ENCODE measurements around the gene DERL3. TPM values are rescaled to one million over a fixed set of nuclear protein-coding genes. Genes with fewer than 3 reads are reported as not detected.

The DERL3 gene
- total RNA-seq, 1 experiment from 2014 or later, result 9.8 TPM

GRCh38 chr22:23837496-23837859 is 1.3 kb downstream of the DERL3 start:
- Histone ChIP-seq H3K79me2 (ENCODE audit: insufficient read depth, low read length) (no peaks in the 10 kb centered on the region), H3K27me3 (ENCODE audit: insufficient read depth, low read length) (no peaks in the 10 kb centered on the region; the same call in 1 of the 2 replicates), H4K5ac (ENCODE audit: insufficient read length, low read depth, low read length) (no peak overlapping the region), H2AK5ac (ENCODE audit: insufficient read length, low read length) (no peak overlapping the region), H3K18ac (ENCODE audit: insufficient read length, low read depth, low read length) (no peak overlapping the region), H3K4me2 (ENCODE audit: insufficient read depth, insufficient read length, low read length) (peak overlapping the region; percentile 35), H4K20me1 (ENCODE audit: control insufficient read depth, insufficient read depth, insufficient read length) (no peaks in the 10 kb centered on the region), H2BK20ac (ENCODE audit: low read depth, low read length, poor library complexity, severe bottlenecking) (no peak overlapping the region), H3K27ac (ENCODE audit: insufficient read length, low read depth, low read length) (no peak overlapping the region), H3K4me1 (ENCODE audit: insufficient read depth, low read length) (no peaks in the 10 kb centered on the region; the same call in 1 of the 2 replicates), H2BK120ac (ENCODE audit: low read depth, low read length, poor library complexity, severe bottlenecking) (no peak overlapping the region), H2BK12ac (ENCODE audit: insufficient read length, low read depth, low read length) (no peak overlapping the region), H3T11ph (ENCODE audit: low read length) (no peak overlapping the region), H3K9me3 (ENCODE audit: control insufficient read depth, low read depth, low read length) (no peaks in the 10 kb centered on the region), H4K8ac (replicated peaks; ENCODE audit: insufficient read length, low read depth, low read length) (no peak overlapping the region), H3K14ac (ENCODE audit: insufficient read depth, low read length) (no peak overlapping the region), H2AFZ (ENCODE audit: low read length) (no peak overlapping the region), H3K9ac (ENCODE audit: extremely low read depth, insufficient read length, low read length) (no peak overlapping the region), H2BK5ac (ENCODE audit: insufficient read length, low read length) (no peak overlapping the region), H3K23me2 (ENCODE audit: insufficient read length, low read depth, low read length, poor library complexity, severe bottlenecking) (peaks cover 6% of the 10 kb centered on the region), H4K91ac (ENCODE audit: insufficient read length, low read depth, low read length) (no peak overlapping the region), H2BK15ac (ENCODE audit: low read depth, low read length) (no peak overlapping the region), H3K23ac (ENCODE audit: insufficient read length, low read depth, low read length) (no peak overlapping the region), H3K4ac (ENCODE audit: low read depth, low read length) (no peak overlapping the region), H3K79me1 (ENCODE audit: insufficient read depth, low read depth, low read length, poor library complexity, severe bottlenecking) (no peaks in the 10 kb centered on the region), H3K56ac (ENCODE audit: insufficient read length, low read depth, low read length) (no peak overlapping the region)
- Mint-ChIP-seq H3K4me1 (peaks cover 21 to 29% of the 10 kb centered on the region in 2 experiments), H3K27me3 (ENCODE audit: low read depth) (peaks cover 27% of the 10 kb centered on the region), H3K27ac (peak overlapping the region in 1 of 3 experiments; percentile 68; a peak in 1 of 7 replicates), H3K9me3 (peaks cover 0 to 3% of the 10 kb centered on the region in 2 experiments; a peak in 1 of 5 replicates), H3K4me3 (peak overlapping the region; percentile 82 to 94), H3K36me3 (ENCODE audit: insufficient read depth in 1 of 3, low read depth in 3 of 3) (peaks cover 6 to 12% (median 11%) of the 10 kb centered on the region in 3 experiments; a peak in 6 of 7 replicates)
- no peak for DNase-seq
- TF ChIP-seq CTCF (conservative IDR thresholded peaks at IDR 0.05), result no peak
- no CpG with 5 or more reads among the region's 12 CpGs for WGBS (ENCODE audit: extremely low coverage, insufficient read length, low lambda C conversion rate)
